SW 1271 (cell line): ENCODE measurements around the gene PAK1.
"Not testable (repeated sequence)": the region's sequence is repeated elsewhere in the genome, so short reads cannot be mapped to it uniquely, and the experiment has no call there.

ENCODE experiments used
- DNase-seq, 2 experiments: peaks; one replicate each; lab custom pipeline; 2025; lab: John Stamatoyannopoulos, UW

Gene PAK1

GRCh38 chr11:77403211-77403610 is 70.7 kb downstream of the PAK1 start:
- no peak for DNase-seq

GRCh38 chr11:77402218-77402556 is 71.7 kb downstream of the PAK1 start:
- DNase-seq, result no peak

- DNase-seq, result no peak
Observed at GRCh38 chr11:77401486-77402217, 72.2 kb downstream of the PAK1 start.

GRCh38 chr11:77400775-77401449 is 73.0 kb downstream of the PAK1 start:
- DNase-seq, result no peak

GRCh38 chr11:77400271-77400670 is 73.6 kb downstream of the PAK1 start:
- no peak for DNase-seq

- DNase-seq, result no peak
Observed at GRCh38 chr11:77397631-77398030, 76.3 kb downstream of the PAK1 start.

- DNase-seq, result no peak
Observed at GRCh38 chr11:77396911-77397310, 77.0 kb downstream of the PAK1 start.

GRCh38 chr11:77396305-77396704 is 77.6 kb downstream of the PAK1 start:
- DNase-seq, result no peak

- DNase-seq, result no peak
Observed at GRCh38 chr11:77395460-77396173, 78.3 kb downstream of the PAK1 start.

- DNase-seq, result no peak
Observed at GRCh38 chr11:77392842-77393241, 81.1 kb downstream of the PAK1 start.

GRCh38 chr11:77387701-77388100 is 86.2 kb downstream of the PAK1 start:
- no peak for DNase-seq

GRCh38 chr11:77386178-77386577 is 87.7 kb downstream of the PAK1 start:
- DNase-seq, result no peak

- not testable (repeated sequence) for DNase-seq
Observed at GRCh38 chr11:77385255-77385771, 88.6 kb downstream of the PAK1 start.

GRCh38 chr11:77384571-77384970 is 89.3 kb downstream of the PAK1 start:
- no peak for DNase-seq

GRCh38 chr11:77383349-77383748 is 90.5 kb downstream of the PAK1 start:
- not testable (repeated sequence) for DNase-seq

- no peak for DNase-seq
Observed at GRCh38 chr11:77381729-77382665, 91.9 kb downstream of the PAK1 start.

GRCh38 chr11:77379934-77380333 is 94.0 kb downstream of the PAK1 start:
- DNase-seq, result no peak

GRCh38 chr11:77379253-77379652 is 94.6 kb downstream of the PAK1 start:
- DNase-seq, result no peak

- no peak for DNase-seq
Observed at GRCh38 chr11:77377734-77378133, 96.2 kb downstream of the PAK1 start.

- DNase-seq, result no peak
Observed at GRCh38 chr11:77375107-77375506, 98.8 kb downstream of the PAK1 start.

- DNase-seq, result no peak
Observed at GRCh38 chr11:77374611-77375031, 99.3 kb downstream of the PAK1 start.

- DNase-seq, result no peak
Observed at GRCh38 chr11:77374108-77374507, 99.8 kb downstream of the PAK1 start.
